Skeletal muscle satellite cell (primary cell): ENCODE data around the gene EIF2S3. TPM values are rescaled to one million over a fixed set of nuclear protein-coding genes. Genes with fewer than 3 reads are reported as not detected.

Source experiments
- H3K27me3 ChIP-seq: 2 replicates; pipeline ENCODE4 v1.7.0; 2013; ENCODE audit warnings: low read length; ENCODE audit not compliant: control insufficient read depth, insufficient read depth
- H3K36me3 ChIP-seq: 2 replicates; pipeline ENCODE4 v1.7.0; 2013; ENCODE audit warnings: mild to moderate bottlenecking, control low read depth, low read length; ENCODE audit not compliant: insufficient read depth
- H3K4me1 ChIP-seq: 2 replicates; pipeline ENCODE4 v1.7.0; 2013; ENCODE audit warnings: low read length; ENCODE audit not compliant: control insufficient read depth, insufficient read depth
- H3K4me2 ChIP-seq: 2 replicates; pipeline ENCODE4 v1.7.0; 2013; ENCODE audit warnings: mild to moderate bottlenecking, low read length
- H3K4me3 ChIP-seq: 2 replicates; pipeline ENCODE4 v1.7.0; 2013; ENCODE audit warnings: low read length
- H3K9ac ChIP-seq: 2 replicates; pipeline ENCODE4 v1.7.0; 2013; ENCODE audit warnings: mild to moderate bottlenecking, low read depth, low read length, moderate library complexity
- H3K9me3 ChIP-seq: replicated peaks from 2 replicates; pipeline ENCODE4 v1.7.0; 2013; ENCODE audit warnings: mild to moderate bottlenecking, control low read depth, low read length
- total RNA-seq: library from RNA; depleted of rRNA; stranded (reverse); fragments of >200 nt; gene quantifications from 2 replicates; pipeline ENCODE4 v1.2.3, GENCODE V29; 2012; rRNA removed

EIF2S3 gene
- 251 and 286 TPM in 2 replicates for total RNA-seq

GRCh38 chrX:24054182-24055042 lies at the start of gene EIF2S3:
EIF2S3 (plus strand) TSS chrX:24054956; CDS start chrX:24054969, 13 bp downstream.
- Histone ChIP-seq H3K4me1 (no peaks in the 10 kb centered on the region), H3K36me3 (peaks cover 17% of the 10 kb centered on the region), H3K9ac (no peak within 1 kb of the TSS), H3K9me3 (no peaks in the 10 kb centered on the region), H3K27me3 (no peaks in the 10 kb centered on the region), H3K4me3 (no peak within 1 kb of the TSS), H3K4me2 (no peak within 1 kb of the TSS)

- Histone ChIP-seq H3K27me3 (no peaks in the 10 kb centered on the region), H3K9ac (no peak overlapping the region), H3K36me3 (no peaks in the 10 kb centered on the region), H3K4me3 (no peak overlapping the region), H3K4me2 (no peak overlapping the region), H3K9me3 (no peaks in the 10 kb centered on the region), H3K4me1 (peaks cover 5% of the 10 kb centered on the region)
These were observed 49.7 kb upstream of the EIF2S3 start for GRCh38 chrX:24005028-24005427.

- Histone ChIP-seq H3K4me2 (no peak overlapping the region), H3K9ac (no peak overlapping the region), H3K36me3 (no peaks in the 10 kb centered on the region), H3K9me3 (no peaks in the 10 kb centered on the region), H3K27me3 (no peaks in the 10 kb centered on the region), H3K4me3 (no peak overlapping the region), H3K4me1 (peaks cover 5% of the 10 kb centered on the region)
These were observed 48.9 kb upstream of the EIF2S3 start for GRCh38 chrX:24005867-24006266.

- no peaks in the 10 kb centered on the region for H3K9me3 ChIP-seq
- peaks cover 5% of the 10 kb centered on the region for H3K4me1 ChIP-seq
- no peaks in the 10 kb centered on the region for H3K36me3 ChIP-seq
- no peak overlapping the region for H3K4me3 ChIP-seq
- H3K9ac ChIP-seq, result no peak overlapping the region
- H3K27me3 ChIP-seq, result no peaks in the 10 kb centered on the region
- H3K4me2 ChIP-seq, result no peak overlapping the region
These were observed 42.5 kb upstream of the EIF2S3 start for GRCh38 chrX:24012266-24012665.

GRCh38 chrX:24014388-24015018 lies 40.3 kb upstream of the EIF2S3 start:
- H3K4me3 ChIP-seq, result no peak overlapping the region
- H3K4me1 ChIP-seq, result no peaks in the 10 kb centered on the region
- no peaks in the 10 kb centered on the region for H3K9me3 ChIP-seq
- H3K36me3 ChIP-seq, result no peaks in the 10 kb centered on the region
- no peak overlapping the region for H3K4me2 ChIP-seq
- no peak overlapping the region for H3K9ac ChIP-seq
- no peaks in the 10 kb centered on the region for H3K27me3 ChIP-seq

GRCh38 chrX:24017674-24018073 lies 37.1 kb upstream of the EIF2S3 start:
- H3K4me3 ChIP-seq, result no peak overlapping the region
- H3K27me3 ChIP-seq, result no peaks in the 10 kb centered on the region
- no peaks in the 10 kb centered on the region for H3K4me1 ChIP-seq
- no peak overlapping the region for H3K4me2 ChIP-seq
- H3K9ac ChIP-seq, result no peak overlapping the region
- no peaks in the 10 kb centered on the region for H3K9me3 ChIP-seq
- no peaks in the 10 kb centered on the region for H3K36me3 ChIP-seq

GRCh38 chrX:24018809-24019208 lies 35.9 kb upstream of the EIF2S3 start:
- Histone ChIP-seq H3K4me2 (no peak overlapping the region), H3K4me1 (no peaks in the 10 kb centered on the region), H3K27me3 (no peaks in the 10 kb centered on the region), H3K4me3 (no peak overlapping the region), H3K9ac (no peak overlapping the region), H3K9me3 (no peaks in the 10 kb centered on the region), H3K36me3 (no peaks in the 10 kb centered on the region)

GRCh38 chrX:24019448-24019847 lies 35.3 kb upstream of the EIF2S3 start:
- Histone ChIP-seq H3K9me3 (no peaks in the 10 kb centered on the region), H3K36me3 (no peaks in the 10 kb centered on the region), H3K4me2 (no peak overlapping the region), H3K4me1 (no peaks in the 10 kb centered on the region), H3K4me3 (no peak overlapping the region), H3K27me3 (no peaks in the 10 kb centered on the region), H3K9ac (no peak overlapping the region)

GRCh38 chrX:24020306-24020876 lies 34.4 kb upstream of the EIF2S3 start:
- H3K9me3 ChIP-seq, result no peaks in the 10 kb centered on the region
- H3K4me1 ChIP-seq, result no peaks in the 10 kb centered on the region
- H3K27me3 ChIP-seq, result no peaks in the 10 kb centered on the region
- no peak overlapping the region for H3K4me2 ChIP-seq
- no peak overlapping the region for H3K4me3 ChIP-seq
- no peak overlapping the region for H3K9ac ChIP-seq
- H3K36me3 ChIP-seq, result no peaks in the 10 kb centered on the region

GRCh38 chrX:24023544-24023943 lies 31.2 kb upstream of the EIF2S3 start:
- peak overlapping the region; percentile 86 for H3K4me3 ChIP-seq
- H3K4me1 ChIP-seq, result no peaks in the 10 kb centered on the region
- H3K4me2 ChIP-seq, result peak overlapping the region; percentile 59
- H3K36me3 ChIP-seq, result no peaks in the 10 kb centered on the region
- H3K9ac ChIP-seq, result peak overlapping the region; percentile 90
- no peaks in the 10 kb centered on the region for H3K27me3 ChIP-seq
- no peaks in the 10 kb centered on the region for H3K9me3 ChIP-seq

GRCh38 chrX:24023972-24024669 lies 30.6 kb upstream of the EIF2S3 start:
- Histone ChIP-seq H3K27me3 (no peaks in the 10 kb centered on the region), H3K4me3 (peak overlapping the region; percentile 86), H3K4me2 (peak overlapping the region; percentile 59), H3K4me1 (no peaks in the 10 kb centered on the region), H3K9ac (peak overlapping the region; percentile 90), H3K9me3 (no peaks in the 10 kb centered on the region), H3K36me3 (no peaks in the 10 kb centered on the region)
